GM23248 (cell line): ENCODE measurements around the gene RUBCNL.

Source experiments
- EZH2 ChIP-seq: fragments of 200-600 bp; sonication (generic); IDR thresholded peaks from 2 replicates; pipeline ENCODE4 v1.6.1; 2018; ENCODE audit warnings: antibody characterized with exemption, mild to moderate bottlenecking; ENCODE audit not compliant: insufficient read depth, poor library complexity, severe bottlenecking
- EZH2phosphoT487 ChIP-seq: fragments of 200-600 bp; sonication (generic); IDR thresholded peaks from 2 replicates; pipeline ENCODE4 v1.6.1; 2018; ENCODE audit warnings: antibody characterized with exemption, moderate library complexity, mild to moderate bottlenecking, low read depth; ENCODE audit not compliant: insufficient read depth

- no peak for TF ChIP-seq EZH2
- no peak for TF ChIP-seq EZH2phosphoT487
Observed at GRCh38 chr13:46392967-46393366, 5.9 kb upstream of the RUBCNL start.
